ENCODE results near the gene CLEC17A. TPM values are rescaled to one million over a fixed set of nuclear protein-coding genes. Genes with fewer than 3 reads are reported as not detected.
A peak's percentile ranks its signal among the peaks of the same experiment; 100 is the strongest.

The CLEC17A gene
- total and polyA plus RNA-seq, 2 of the 13 experiments (the other 11 are each of a cell fraction or from before 2014, with no cell fraction given), result not detected

GRCh38 chr19:14554382-14554812, 28.5 kb upstream of the CLEC17A start (continued):
- TF ChIP-seq UBTF (CRISPR knock-in tag; IDR thresholded peaks at IDR 0.05) (peak; percentile 88), SAFB2 (CRISPR knock-in tag; IDR thresholded peaks at IDR 0.05; ENCODE audit: borderline replicate concordance, low read depth) (0 out of 2 replicates have a peak, but pooled peaks have one; percentile 69), PATZ1 (CRISPR knock-in tag; IDR thresholded peaks at IDR 0.05) (no peak), ZNF605 (CRISPR knock-in tag; IDR thresholded peaks at IDR 0.05) (0 out of 2 replicates have a peak, but pooled peaks have one; percentile 17), KAT8 (CRISPR knock-in tag; IDR thresholded peaks at IDR 0.05) (peak; percentile 41; the same call in 1 of the 2 replicates), MTA1 (CRISPR knock-in tag; IDR thresholded peaks at IDR 0.05; ENCODE audit: borderline replicate concordance) (peak; percentile 65; the same call in 1 of the 2 replicates), FOXK2 (IDR thresholded peaks at IDR 0.05) (peak; percentile 74; the same call in 1 of the 2 replicates), FOXC1 (CRISPR knock-in tag; IDR thresholded peaks at IDR 0.05; ENCODE audit: borderline replicate concordance) (no peak), GMEB2 (CRISPR knock-in tag; IDR thresholded peaks at IDR 0.05; ENCODE audit: low read depth) (no peak), DRAP1 (CRISPR knock-in tag; IDR thresholded peaks at IDR 0.05) (peak; percentile 22; the same call in 1 of the 2 replicates), ZFP36L2 (CRISPR knock-in tag; IDR thresholded peaks at IDR 0.05) (no peak), ZBTB40 (IDR thresholded peaks at IDR 0.05) (no peak), ZBTB40 (CRISPR knock-in tag; IDR thresholded peaks at IDR 0.05) (peak; percentile 45; the same call in 1 of the 2 replicates), ZMYM3 (CRISPR knock-in tag; IDR thresholded peaks at IDR 0.05) (peak; percentile 50), TEAD3 (CRISPR knock-in tag; optimal IDR thresholded peaks at IDR 0.05; ENCODE audit: borderline replicate concordance) (peak; percentile 54)
